GM18907 (cell line): ENCODE results near the gene ARHGEF39.
"Not testable (repeated sequence)": the region's sequence is repeated elsewhere in the genome, so short reads cannot be mapped to it uniquely, and the experiment has no call there.

Source experiments
- ATAC-seq: cut with Tn5 transposase; IDR thresholded peaks from one replicate; pipeline ENCODE4 v1.9.1; 2021; ENCODE audit warnings: mild to moderate bottlenecking, moderate library complexity; ENCODE audit not compliant: unreplicated experiment

ARHGEF39 gene

DNA sequence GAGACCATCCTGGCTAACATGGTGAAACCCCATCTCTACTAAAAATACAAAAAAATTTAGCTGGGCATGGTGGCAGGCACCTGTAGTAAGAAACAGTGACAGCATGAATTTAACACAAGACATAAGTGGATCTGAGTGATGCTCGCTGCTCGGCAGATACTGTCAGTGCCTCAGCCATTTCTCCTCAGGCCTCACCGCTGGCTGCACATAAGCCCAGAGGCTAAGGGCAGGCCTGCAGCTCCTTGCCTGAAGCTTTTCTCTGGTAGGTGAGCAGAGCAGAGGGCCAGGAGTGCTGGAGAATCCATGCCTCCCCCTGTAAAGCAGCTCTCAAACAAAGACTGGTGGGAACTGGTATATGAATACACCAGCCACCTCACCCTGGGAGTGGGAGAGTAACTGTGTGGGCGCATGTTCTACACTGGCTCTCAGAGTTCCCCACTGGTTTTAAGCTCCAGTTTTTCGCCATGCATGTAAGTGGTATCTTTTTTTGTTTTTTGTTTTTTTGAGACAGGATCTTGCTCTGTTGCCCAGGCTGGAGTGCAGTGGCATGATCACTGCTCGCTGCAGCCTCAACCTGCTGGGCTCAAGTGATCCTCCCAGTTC lies 36.5 kb downstream of the ARHGEF39 start:
- no peak for ATAC-seq

DNA sequence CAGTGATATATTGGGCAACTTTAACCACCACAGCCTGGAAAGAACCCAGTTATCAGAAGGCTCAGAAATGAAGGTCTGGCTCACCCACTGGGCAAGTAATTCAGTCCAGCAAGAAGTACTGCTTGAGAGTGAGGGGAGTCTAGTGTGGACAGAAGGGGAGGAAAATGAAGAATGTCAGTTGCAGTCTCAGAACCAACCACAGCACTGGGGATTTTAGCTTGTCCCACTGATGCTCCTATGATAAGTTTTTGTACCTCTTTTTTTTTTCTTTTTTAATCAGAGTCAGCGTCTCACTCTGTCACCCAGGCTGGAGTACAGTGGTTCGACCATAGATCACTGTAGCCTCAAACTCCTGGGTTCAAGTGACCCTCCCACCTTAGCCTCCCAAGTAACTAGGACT lies 37.4 kb downstream of the ARHGEF39 start:
- no peak for ATAC-seq

DNA sequence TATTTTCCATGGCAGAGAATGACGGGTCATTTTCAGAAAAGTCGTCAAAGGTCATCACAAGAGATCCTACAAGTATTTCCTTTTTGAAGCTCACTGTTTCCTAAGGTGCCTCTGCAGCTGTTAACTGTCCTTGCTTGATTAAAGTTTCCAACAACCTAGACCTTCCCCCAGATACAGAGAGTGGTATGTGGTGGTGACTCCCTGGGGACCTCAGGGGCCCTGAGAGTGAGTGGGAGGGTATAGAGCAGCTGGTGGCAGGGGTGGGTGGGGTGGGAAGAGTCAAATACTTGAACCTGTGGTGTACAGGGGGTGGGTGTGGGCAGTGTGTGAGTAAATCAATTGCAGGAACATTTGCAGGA lies 45.2 kb downstream of the ARHGEF39 start:
- ATAC-seq = peak; percentile 64

DNA sequence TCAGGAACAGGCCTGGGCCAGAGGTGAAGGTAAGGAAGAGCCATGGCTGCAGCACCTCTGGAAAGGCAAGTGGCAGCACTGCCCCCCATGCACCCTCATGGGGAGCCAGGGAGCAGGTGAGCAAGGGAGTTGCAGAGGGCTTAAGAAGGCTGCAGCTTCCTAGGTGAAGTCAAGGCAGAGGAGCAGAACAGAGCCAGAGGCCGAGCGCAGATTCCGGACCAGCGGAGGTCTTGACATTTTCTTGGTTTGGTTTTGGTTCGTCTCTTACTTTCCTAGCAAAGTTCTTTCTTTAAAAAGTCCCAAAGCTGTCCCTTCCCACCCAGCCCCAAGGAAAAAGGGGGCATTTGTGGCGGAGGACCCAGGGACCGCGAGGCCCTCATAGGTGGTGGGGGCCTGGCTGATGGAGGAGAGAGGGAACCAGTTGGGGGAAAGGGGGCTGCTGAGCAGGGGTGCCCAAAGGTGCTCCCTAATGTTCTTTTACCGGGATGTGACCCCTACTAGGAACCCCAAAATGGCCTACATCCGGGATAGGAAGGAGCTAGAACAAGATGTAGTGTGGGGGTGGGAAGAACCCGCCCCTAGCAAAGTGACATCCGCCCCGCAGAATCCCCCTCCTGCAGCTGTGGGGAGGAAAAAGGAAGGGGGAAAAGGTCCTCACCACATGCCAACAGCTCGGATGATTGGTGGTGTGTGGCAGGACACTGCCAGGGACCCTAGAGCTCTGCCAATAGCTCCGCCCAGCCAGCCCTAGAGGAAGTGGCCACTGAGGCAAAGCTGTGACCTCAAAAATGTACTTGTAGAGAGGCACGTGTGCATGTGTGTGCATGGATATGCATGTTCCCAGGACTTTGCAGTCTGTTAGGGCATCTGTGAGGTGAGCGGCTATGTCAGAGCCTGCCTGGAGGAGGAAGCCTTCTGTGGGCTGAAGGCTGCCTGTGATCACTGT lies 45.9 kb downstream of the ARHGEF39 start:
- ATAC-seq = peak; percentile 71

DNA sequence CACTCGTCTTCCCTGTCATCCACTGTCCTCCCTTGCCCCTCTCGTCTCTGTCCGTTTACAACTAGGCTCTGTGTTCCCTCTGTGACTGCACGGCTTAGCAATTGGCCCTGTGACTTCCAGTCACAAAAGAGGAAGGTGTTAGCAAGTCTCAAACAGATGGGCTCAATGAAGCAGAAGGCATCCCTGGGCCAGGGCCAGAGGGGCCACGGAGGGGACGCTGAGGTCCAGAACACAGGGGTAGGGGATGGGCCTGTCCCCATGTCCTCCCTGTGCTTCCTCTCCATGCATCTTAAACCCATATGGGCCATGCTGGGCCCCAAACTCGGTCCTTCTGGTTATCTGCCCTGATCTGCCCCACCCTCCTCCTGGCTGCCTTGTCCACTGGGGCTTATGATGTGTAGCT lies 46.7 kb downstream of the ARHGEF39 start, which contains the start of gene CD72:
Gene CD72, minus strand, starts transcription at position 89 of the 403 bp plus-strand sequence. CDS start 110 bp downstream, outside the sequence.
- ATAC-seq = no peak

DNA sequence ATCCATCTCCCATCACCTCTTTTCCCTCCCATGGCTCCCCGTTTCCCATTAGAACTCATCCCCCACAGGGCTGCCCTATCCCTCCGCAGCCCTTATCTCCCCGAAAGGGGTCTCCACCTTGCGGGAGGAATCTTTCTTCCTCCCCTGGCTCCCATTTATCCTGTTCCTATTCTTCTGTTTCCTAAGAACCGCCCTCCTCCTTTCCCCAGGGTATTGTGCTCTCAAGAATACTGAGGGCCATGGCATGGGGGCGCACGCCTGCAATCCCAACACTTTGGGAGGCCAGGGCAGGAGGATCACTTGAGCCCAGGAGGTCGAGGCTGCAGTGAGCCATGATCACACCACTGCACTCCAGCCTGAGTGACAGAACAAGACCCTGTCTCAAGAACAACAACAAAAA lies 47.4 kb downstream of the ARHGEF39 start:
- ATAC-seq = no peak

DNA sequence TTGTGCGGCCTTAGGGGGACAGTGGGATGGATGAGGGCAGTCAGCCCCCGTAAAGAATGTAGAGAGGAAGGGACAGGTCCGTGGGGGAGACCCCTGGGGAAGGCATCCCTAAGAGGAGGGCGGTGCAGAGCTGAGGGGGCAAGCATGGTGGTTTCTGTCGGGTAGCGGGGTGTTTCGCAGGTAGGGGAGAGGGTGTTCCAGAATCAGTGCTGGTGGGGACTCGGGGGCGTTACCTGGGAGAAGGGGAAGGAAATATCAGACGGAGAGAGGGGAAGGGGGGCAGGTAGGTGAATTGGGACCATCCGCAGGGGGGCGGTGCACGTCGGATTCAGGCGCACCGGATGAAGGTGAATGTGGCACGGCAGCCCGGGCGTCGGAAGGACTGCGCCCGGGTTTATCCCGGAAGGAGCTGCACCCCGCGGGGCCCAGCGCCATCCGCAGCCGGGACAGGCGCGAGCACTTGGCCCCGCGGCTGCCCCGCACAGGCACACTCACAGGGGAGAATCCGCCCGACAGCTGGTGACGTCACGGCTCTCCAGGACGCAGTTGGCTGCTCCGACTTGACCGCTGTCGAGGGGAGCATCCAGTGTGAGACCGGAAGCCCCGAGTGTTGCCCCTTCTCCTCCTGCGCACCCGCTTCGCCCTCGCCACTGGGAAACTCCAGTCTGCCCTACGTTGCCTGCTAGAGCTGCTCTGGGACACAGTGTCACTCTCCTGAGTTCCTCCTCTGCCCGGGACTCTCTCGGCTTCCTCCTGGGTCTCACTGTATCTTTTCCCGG lies 48.1 kb downstream of the ARHGEF39 start:
- ATAC-seq = no peak

DNA sequence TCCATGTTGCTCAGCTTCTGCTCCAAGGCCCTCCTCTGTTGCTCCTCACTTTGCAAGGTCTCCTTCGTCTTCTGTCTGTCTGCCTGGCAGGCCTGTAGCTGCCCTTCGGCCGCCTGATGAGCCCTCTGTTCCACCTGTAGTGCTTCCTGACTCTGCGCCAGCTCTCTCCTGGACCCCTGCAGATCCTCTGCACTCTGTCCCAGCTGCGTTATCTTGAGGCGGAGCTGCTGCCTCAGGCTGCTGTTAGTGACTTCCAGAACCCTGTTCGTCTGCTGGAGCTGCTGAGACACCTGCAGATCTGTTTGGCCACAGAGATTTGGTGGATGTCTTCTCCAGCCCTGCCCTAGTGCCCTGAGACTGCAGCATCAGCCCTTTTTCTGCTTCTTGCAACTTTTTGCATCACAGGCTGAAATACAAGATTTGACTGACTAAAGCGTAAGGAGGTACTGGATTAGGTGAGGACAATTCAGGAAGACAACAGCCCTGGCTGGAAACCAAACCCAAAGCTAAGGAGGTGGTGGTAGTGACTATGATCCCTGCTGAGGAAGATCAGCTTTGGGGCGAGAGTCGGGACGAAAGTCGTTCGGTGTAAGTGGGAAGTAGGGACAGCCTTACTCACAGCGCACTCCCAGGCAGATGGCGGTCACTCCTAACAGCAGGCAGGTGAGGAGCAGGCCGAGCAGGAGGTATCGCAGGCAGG lies 48.9 kb downstream of the ARHGEF39 start:
- ATAC-seq = no peak

DNA sequence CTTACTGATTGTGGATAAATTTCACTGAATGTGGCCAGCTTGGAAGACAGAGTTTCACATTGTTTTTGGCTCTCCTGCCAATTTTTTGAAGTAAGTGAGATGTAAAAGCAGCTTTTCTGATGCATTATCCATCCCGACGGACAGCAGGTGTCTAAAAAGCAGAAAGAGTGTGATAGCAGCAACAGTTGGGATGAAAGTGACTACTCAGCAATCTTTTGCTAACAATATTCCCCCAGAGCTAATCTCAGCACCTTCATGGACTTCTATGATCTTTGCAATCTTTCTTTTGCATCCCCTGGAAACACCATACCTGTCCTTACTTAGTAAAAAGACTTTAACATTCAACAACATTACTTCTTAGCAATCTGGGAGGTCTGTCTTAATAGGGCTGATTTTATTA lies 52.2 kb downstream of the ARHGEF39 start:
- ATAC-seq = no peak

DNA sequence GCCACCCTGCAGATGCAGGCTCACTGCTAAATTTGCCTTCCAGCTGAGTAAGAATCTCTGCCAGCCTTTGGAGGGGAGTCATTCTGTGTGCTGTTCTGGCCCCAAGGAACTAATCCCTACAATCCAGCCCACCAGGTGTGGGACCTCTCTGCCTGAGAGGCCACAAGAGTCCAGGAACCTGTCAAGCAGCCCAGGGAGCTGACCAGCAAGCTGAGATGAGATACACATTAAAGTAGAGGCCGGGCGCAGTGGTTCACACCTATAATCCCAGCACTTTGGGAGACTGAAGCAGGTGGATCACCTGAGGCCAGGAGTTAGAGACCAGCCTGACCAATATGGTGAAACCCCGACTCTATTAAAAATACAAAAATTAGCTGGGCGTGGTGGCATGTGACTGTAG lies 52.9 kb downstream of the ARHGEF39 start:
- ATAC-seq = not testable (repeated sequence)

DNA sequence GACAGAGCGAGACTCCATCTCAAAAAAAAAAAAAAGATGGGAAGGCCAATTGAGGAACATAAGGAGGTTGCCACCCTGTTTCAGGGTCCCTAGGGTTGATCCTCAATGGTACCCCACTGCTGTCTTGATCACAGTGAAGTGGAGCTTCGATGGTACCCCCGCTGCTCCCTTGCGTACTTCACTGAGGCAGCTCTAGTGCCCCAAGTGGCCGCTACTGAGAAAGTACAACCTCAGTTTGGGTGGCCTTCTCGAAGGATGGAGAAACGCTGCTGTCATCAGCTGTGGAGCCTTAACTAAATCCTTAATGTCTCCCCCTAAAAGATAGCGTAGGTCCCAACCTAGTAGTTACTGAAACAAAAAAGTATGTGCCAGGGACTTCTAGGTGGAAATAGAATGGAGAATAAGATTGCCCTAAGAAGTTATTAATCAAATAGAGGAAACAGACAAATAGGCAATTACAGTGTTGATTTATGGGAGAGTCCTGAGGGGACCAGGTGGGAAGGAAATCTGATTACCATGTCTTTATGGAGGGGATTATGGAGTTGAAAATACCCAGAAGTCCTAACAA lies 53.7 kb downstream of the ARHGEF39 start:
- peak; percentile 49 for ATAC-seq

DNA sequence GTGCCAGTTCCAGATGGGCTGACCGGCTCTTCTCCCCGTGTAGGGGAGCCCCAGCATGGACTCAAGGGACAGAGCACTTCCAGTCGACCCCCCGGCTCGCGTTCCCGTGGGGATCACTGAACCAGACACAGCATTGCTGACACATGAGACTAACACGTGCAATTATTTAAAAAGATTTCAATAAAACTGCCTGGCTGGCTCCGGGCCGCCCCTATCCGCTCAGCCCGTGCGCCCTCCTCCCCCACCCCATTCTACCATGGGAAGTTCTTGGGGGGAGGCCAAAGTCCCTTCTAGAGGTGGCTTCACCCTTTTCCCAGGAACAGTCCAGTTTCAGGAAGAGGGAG lies 55.2 kb downstream of the ARHGEF39 start:
- no peak for ATAC-seq
